GM15510 (cell line): ENCODE data around the gene STXBP2.

ENCODE experiments used
- POLR2A ChIP-seq: IDR thresholded peaks from 3 replicates; pipeline ENCODE4 v1.6.1; 2011; ENCODE audit warnings: borderline replicate concordance; ENCODE audit not compliant: insufficient read length; ENCODE audit errors: extremely low read depth

Gene STXBP2

GRCh38 chr19:7636317-7636690, 606 bp upstream of the STXBP2 start:
- no peak for TF ChIP-seq POLR2A

- TF ChIP-seq POLR2A = no peak
These were observed 705 bp downstream of the STXBP2 start for GRCh38 chr19:7637374-7638256.

GRCh38 chr19:7638802-7639465, 2.0 kb downstream of the STXBP2 start:
- no peak for TF ChIP-seq POLR2A

GRCh38 chr19:7639863-7640348, 3.0 kb downstream of the STXBP2 start:
- TF ChIP-seq POLR2A = no peak

GRCh38 chr19:7640803-7641202, 3.9 kb downstream of the STXBP2 start:
- no peak for TF ChIP-seq POLR2A

GRCh38 chr19:7641290-7642276, 4.7 kb downstream of the STXBP2 start:
- no peak for TF ChIP-seq POLR2A

GRCh38 chr19:7642295-7643030, 5.6 kb downstream of the STXBP2 start:
- TF ChIP-seq POLR2A = no peak

- TF ChIP-seq POLR2A = no peak
These were observed 6.1 kb downstream of the STXBP2 start for GRCh38 chr19:7643031-7643415.

- no peak for TF ChIP-seq POLR2A
These were observed 7.6 kb downstream of the STXBP2 start for GRCh38 chr19:7644550-7644877.

- no peak for TF ChIP-seq POLR2A
These were observed 8.3 kb downstream of the STXBP2 start for GRCh38 chr19:7645163-7645562.

- TF ChIP-seq POLR2A = no peak
These were observed 8.9 kb downstream of the STXBP2 start for GRCh38 chr19:7645656-7646425.

- no peak for TF ChIP-seq POLR2A
These were observed 9.5 kb downstream of the STXBP2 start for GRCh38 chr19:7646426-7646700.

- no peak for TF ChIP-seq POLR2A
These were observed 10.2 kb downstream of the STXBP2 start for GRCh38 chr19:7647156-7647555.
